Tibial nerve (tissue), 4 donors: ENCODE data around the gene SEMA3F.

Experiments used
- CTCF ChIP-seq, 5 experiments: fragments of 200-600 bp in 3 of 5; fragments of 450-650 bp in 2 of 5; sonication (generic) in 3 of 5; IDR thresholded peaks; one replicate each; pipeline ENCODE4 v1.5.1; 2016 to 2019; ENCODE audit warnings: antibody characterized with exemption in 5 of 5, mild to moderate bottlenecking in 3 of 5, moderate library complexity in 2 of 5
- EP300 ChIP-seq, 2 donors: sonication (generic); formaldehyde crosslinking; IDR thresholded peaks; one replicate each; pipeline ENCODE4 v1.6.1; 2017; ENCODE audit warnings: antibody characterized with exemption in 2 of 2, mild to moderate bottlenecking in 1 of 2
- POLR2A ChIP-seq, 2 donors: fragments of 450-650 bp; IDR thresholded peaks; one replicate each; pipeline ENCODE4 v1.6.1; 2017; ENCODE audit warnings: antibody characterized with exemption in 2 of 2, mild to moderate bottlenecking in 2 of 2, moderate library complexity in 2 of 2

GRCh38 chr3:50168791-50169190, 13.7 kb downstream of the SEMA3F start:
- TF ChIP-seq POLR2A (IDR thresholded peaks at IDR 0.05) (no peak), EP300 (IDR thresholded peaks at IDR 0.05) (no peak), CTCF (IDR thresholded peaks at IDR 0.05) (no peak)
